ENCODE data around the gene ZNF518A. TPM values are rescaled to one million over a fixed set of nuclear protein-coding genes. Genes with fewer than 3 reads are reported as not detected.

ZNF518A gene
- total RNA-seq, 1 experiment from 2014 or later: 36.2 TPM

DNA sequence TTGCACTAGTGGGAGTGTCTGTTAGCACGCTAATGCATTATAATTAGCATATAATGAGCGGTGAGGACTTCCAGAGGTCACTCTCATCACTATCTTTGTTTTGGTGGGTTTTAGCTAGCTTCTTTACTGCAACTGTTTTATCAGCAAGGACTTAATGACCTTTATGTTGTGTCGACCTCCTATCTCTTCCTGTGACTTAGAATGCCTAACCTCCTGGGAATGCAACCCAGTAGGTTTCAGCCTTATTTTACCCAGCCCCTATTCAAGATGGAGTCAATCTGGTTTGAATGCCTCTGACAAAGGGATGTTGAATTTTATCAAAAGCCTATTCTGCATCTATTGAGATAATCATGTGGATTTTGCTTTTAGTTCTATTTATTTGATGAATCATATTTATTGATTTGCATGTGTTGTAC lies 22.5 kb upstream of the ZNF518A start:
- Histone ChIP-seq H3T11ph (ENCODE audit: low read length) (no peak overlapping the region), H3K18ac (ENCODE audit: insufficient read length, low read depth, low read length) (no peak overlapping the region), H3K4ac (ENCODE audit: low read depth, low read length) (no peak overlapping the region), H3K9me3 (ENCODE audit: control insufficient read depth, low read depth, low read length) (no peaks in the 10 kb centered on the region), H3K23ac (ENCODE audit: insufficient read length, low read depth, low read length) (no peak overlapping the region), H3K4me2 (ENCODE audit: insufficient read depth, insufficient read length, low read length) (no peak overlapping the region), H3K79me2 (ENCODE audit: insufficient read depth, low read length) (no peaks in the 10 kb centered on the region), H2BK15ac (ENCODE audit: low read depth, low read length) (no peak overlapping the region), H3K9ac (ENCODE audit: extremely low read depth, insufficient read length, low read length) (no peak overlapping the region), H3K4me1 (ENCODE audit: insufficient read depth, low read length) (no peaks in the 10 kb centered on the region), H4K20me1 (ENCODE audit: control insufficient read depth, insufficient read depth, insufficient read length) (no peaks in the 10 kb centered on the region), H2BK5ac (ENCODE audit: insufficient read length, low read length) (no peak overlapping the region), H3K27me3 (ENCODE audit: insufficient read depth, low read length) (no peaks in the 10 kb centered on the region), H2AFZ (ENCODE audit: low read length) (no peak overlapping the region), H2BK20ac (ENCODE audit: low read depth, low read length, poor library complexity, severe bottlenecking) (no peak overlapping the region), H3K79me1 (ENCODE audit: insufficient read depth, low read depth, low read length, poor library complexity, severe bottlenecking) (no peaks in the 10 kb centered on the region), H3K56ac (ENCODE audit: insufficient read length, low read depth, low read length) (no peak overlapping the region), H2BK12ac (ENCODE audit: insufficient read length, low read depth, low read length) (no peak overlapping the region), H4K5ac (ENCODE audit: insufficient read length, low read depth, low read length) (no peak overlapping the region), H4K8ac (replicated peaks; ENCODE audit: insufficient read length, low read depth, low read length) (no peak overlapping the region), H2AK5ac (ENCODE audit: insufficient read length, low read length) (no peak overlapping the region), H3K14ac (ENCODE audit: insufficient read depth, low read length) (no peak overlapping the region), H3K23me2 (ENCODE audit: insufficient read length, low read depth, low read length, poor library complexity, severe bottlenecking) (no peaks in the 10 kb centered on the region), H2BK120ac (ENCODE audit: low read depth, low read length, poor library complexity, severe bottlenecking) (no peak overlapping the region), H3K27ac (ENCODE audit: insufficient read length, low read depth, low read length) (no peak overlapping the region), H4K91ac (ENCODE audit: insufficient read length, low read depth, low read length) (no peak overlapping the region)
- Mint-ChIP-seq H3K4me3 (no peak overlapping the region), H3K4me1 (peaks cover 0 to 4% of the 10 kb centered on the region in 2 experiments; a peak in 1 of 4 replicates), H3K27me3 (ENCODE audit: low read depth) (no peaks in the 10 kb centered on the region), H3K27ac (no peak overlapping the region), H3K9me3 (no peaks in the 10 kb centered on the region), H3K36me3 (ENCODE audit: insufficient read depth in 1 of 3, low read depth in 3 of 3) (no peaks in the 10 kb centered on the region)
- TF ChIP-seq, protein P1, sequence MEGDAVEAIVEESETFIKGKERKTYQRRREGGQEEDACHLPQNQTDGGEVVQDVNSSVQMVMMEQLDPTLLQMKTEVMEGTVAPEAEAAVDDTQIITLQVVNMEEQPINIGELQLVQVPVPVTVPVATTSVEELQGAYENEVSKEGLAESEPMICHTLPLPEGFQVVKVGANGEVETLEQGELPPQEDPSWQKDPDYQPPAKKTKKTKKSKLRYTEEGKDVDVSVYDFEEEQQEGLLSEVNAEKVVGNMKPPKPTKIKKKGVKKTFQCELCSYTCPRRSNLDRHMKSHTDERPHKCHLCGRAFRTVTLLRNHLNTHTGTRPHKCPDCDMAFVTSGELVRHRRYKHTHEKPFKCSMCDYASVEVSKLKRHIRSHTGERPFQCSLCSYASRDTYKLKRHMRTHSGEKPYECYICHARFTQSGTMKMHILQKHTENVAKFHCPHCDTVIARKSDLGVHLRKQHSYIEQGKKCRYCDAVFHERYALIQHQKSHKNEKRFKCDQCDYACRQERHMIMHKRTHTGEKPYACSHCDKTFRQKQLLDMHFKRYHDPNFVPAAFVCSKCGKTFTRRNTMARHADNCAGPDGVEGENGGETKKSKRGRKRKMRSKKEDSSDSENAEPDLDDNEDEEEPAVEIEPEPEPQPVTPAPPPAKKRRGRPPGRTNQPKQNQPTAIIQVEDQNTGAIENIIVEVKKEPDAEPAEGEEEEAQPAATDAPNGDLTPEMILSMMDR (conservative IDR thresholded peaks at IDR 0.05): no peak
- no CpG with 5 or more reads among the region's 3 CpGs for WGBS (ENCODE audit: extremely low coverage, insufficient read length, low lambda C conversion rate)
- no peak for DNase-seq
